Measurements from ENCODE around the gene ZNF607.

The ZNF607 gene

DNA sequence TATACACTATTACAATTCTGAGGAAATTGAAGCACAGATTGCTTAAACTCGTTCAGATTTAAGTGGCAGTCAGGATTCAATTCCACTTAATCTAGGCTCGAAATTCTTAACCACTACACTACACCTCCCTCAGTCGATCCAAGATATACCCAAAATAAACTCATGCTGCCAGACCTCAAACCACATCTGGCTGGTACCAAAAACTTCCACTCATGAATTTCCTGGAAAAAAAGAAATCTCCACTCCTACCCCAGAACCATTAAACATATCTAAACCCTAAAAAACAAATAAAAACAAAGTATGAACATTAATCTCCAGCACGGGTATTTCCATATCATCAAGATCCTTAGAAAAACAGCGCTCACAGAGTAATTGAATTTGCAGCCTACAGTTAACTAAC, 65.4 kb downstream of the ZNF607 start:
- DNase-seq (ENCODE audit: low read depth in 1 of 2, low spot score in 1 of 2): no peak
